ENCODE measurements around the gene FAM219A.

- TF ChIP-seq CTCF (conservative IDR thresholded peaks at IDR 0.05; ENCODE audit: low read depth, low read length) (no peak), EZH2phosphoT487 (IDR thresholded peaks at IDR 0.05; ENCODE audit: borderline replicate concordance, low read length) (no peak), EZH2 (IDR thresholded peaks at IDR 0.05; ENCODE audit: low read length, unreplicated experiment) (no peak)
Measured at GRCh38 chr9:34459356-34459755, 986 bp upstream of the FAM219A start.
